ENCODE measurements around the gene TTC17.

Gene TTC17

GRCh38 chr11:43508511-43508918 is 149.8 kb downstream of the TTC17 start:
- no peak for DNase-seq (ENCODE audit: extremely low spot score)
- ChIA-PET CTCF (interaction anchor here (1.5 kb wide), 1 partner anchor 64 kb away, joined by 5 read pairs; no protein-coding TSS in a partner anchor), POLR2A (no interaction called here)
- TF ChIP-seq CTCF (IDR thresholded peaks at IDR 0.05; ENCODE audit: control extremely low read depth, extremely low read depth, low read depth, missing control alignments): no peak

- POLR2A ChIA-PET: no interaction called here
- no peak for DNase-seq (ENCODE audit: extremely low spot score)
- TF ChIP-seq CTCF (IDR thresholded peaks at IDR 0.05; ENCODE audit: control extremely low read depth, extremely low read depth, low read depth, missing control alignments): no peak
- CTCF ChIA-PET: interaction anchor here (1.2 kb wide), 1 partner anchor 23 kb away, joined by 3 read pairs; no protein-coding TSS in a partner anchor
These were observed 153.2 kb downstream of the TTC17 start for GRCh38 chr11:43511959-43512358.

DNA sequence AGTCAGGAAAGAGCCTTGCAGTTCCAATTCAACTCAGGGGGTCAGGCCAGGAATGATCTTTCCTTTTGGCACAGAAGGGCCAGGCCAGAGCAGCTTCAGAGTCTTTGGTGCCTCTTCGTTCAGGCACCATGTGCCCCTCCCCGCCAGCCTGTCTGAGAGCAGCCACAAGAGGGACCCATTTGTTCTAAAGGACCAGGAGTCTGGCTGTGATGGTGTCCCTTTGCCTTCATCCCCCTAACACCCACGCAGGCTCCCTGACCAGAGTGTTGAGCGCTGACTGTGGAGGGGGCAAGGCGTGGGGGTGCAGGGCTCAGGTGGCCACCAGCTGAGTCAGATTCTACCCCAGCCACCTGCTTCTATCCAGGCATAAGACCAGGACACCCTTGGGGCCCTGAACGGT is 156.4 kb downstream of the TTC17 start:
- POLR2A ChIA-PET: no interaction called here
- DNase-seq (ENCODE audit: extremely low spot score): no peak
- CTCF ChIA-PET: interaction anchor here (0.8 to 4.7 kb wide), 7 partner anchors 10 to 311 kb away, joined by 3 to 18 read pairs (median 4); no protein-coding TSS in a partner anchor
- peak; percentile 11 for TF ChIP-seq CTCF (IDR thresholded peaks at IDR 0.05; ENCODE audit: control extremely low read depth, extremely low read depth, low read depth, missing control alignments)

DNA sequence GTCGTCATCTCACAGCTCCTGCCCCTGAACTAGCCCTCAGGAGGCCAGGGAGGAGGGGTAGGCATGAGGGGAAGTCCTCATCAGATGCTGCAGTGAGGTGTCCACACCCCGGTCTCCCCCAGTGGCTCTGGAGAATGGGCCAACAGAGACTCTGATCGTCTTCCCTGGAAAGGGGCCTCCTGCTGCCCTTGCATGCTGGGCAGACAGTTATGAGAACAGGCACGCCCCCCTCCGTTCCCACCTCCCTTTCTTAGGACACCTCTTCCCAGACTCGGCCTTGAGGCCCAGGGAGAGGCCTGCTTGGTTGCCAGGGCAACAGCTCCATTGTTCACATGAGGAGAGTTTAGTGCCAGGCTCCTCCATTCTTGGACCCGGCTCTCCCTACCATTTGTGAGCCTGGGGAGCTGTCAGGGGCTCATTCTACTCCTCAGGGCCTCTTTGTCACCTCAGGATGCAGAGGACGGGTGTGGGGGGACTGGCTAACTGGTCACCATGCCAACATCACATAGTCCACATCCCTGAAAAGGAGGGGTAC is 157.7 kb downstream of the TTC17 start:
- ChIA-PET CTCF (interaction anchor here (1.1 to 4.7 kb wide), 5 partner anchors 9 to 335 kb away, joined by 3 to 18 read pairs (median 7); no protein-coding TSS in a partner anchor), POLR2A (no interaction called here)
- no peak for DNase-seq (ENCODE audit: extremely low spot score)
- TF ChIP-seq CTCF (IDR thresholded peaks at IDR 0.05; ENCODE audit: control extremely low read depth, extremely low read depth, low read depth, missing control alignments): no peak

GRCh38 chr11:43517518-43517917 is 158.8 kb downstream of the TTC17 start:
- POLR2A ChIA-PET: no interaction called here

GRCh38 chr11:43518408-43519160 is 159.9 kb downstream of the TTC17 start:
- TF ChIP-seq CTCF (IDR thresholded peaks at IDR 0.05; ENCODE audit: control extremely low read depth, extremely low read depth, low read depth, missing control alignments): no peak
- DNase-seq (ENCODE audit: extremely low spot score): no peak
- ChIA-PET CTCF (interaction anchor here (1.2 to 1.3 kb wide), 2 partner anchors 42 to 50 kb away, joined by 3 read pairs; no protein-coding TSS in a partner anchor), POLR2A (no interaction called here)

More at GRCh38 chr11:43517518-43517917, 158.8 kb downstream of the TTC17 start:
- CTCF ChIA-PET: interaction anchor here (1.1 to 2.0 kb wide), 5 partner anchors 10 to 334 kb away, joined by 3 to 7 read pairs (median 3); no protein-coding TSS in a partner anchor
- no peak for TF ChIP-seq CTCF (IDR thresholded peaks at IDR 0.05; ENCODE audit: control extremely low read depth, extremely low read depth, low read depth, missing control alignments)
- no peak for DNase-seq (ENCODE audit: extremely low spot score)
